ENCODE results near the gene TGM1. TPM values are rescaled to one million over a fixed set of nuclear protein-coding genes. Genes with fewer than 3 reads are reported as not detected.

The TGM1 gene
- total RNA-seq, 1 donor from 2014 or later: 5.9 TPM

DNA sequence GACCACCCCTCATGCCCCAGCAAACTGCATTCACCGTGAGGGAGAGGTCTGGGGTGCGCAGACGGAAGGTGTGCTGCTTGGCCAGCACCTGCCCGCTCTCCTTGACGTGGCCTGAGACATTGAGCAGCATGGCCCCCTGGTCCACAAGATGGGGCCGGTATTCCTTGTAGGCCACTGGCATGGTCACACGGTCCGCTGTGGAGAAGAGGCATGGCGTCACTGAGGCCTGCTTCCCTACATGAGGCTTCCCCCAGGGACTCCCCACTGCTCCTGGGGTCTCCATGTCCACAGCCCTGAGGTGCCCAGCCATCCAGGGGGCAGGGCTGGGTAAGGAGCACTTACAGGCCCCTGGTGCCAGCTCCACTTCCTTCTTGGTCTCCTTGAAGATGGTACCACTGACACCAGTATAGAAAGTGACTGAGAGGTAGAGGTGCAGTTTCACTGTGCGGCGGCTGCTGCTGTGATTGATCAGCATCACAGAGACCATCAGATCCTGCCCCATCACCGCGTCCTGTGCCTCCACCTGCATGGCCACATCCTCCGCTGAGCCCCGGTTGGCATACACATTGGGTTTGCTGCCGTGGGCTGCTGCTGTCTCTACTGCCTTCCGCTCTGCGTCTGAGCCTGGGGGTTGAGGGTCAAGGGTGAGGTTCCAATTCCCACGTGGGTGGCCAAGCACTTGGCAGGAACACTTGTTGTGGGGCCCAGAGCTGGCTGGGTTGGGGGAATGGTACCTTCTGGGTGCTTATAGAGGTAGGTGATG, 8.2 kb downstream of the TGM1 start:
- intact Hi-C loops (cut with DNase I): no loop called here
- Histone ChIP-seq H3K27ac (no peak overlapping the region), H3K36me3 (peaks cover 13% of the 10 kb centered on the region), H3K4me3 (no peak overlapping the region), H3K27me3 (ENCODE audit: low read depth) (no peaks in the 10 kb centered on the region), H3K9me3 (no peaks in the 10 kb centered on the region), H3K4me1 (peaks cover 12% of the 10 kb centered on the region)
- ATAC-seq (no peak), DNase-seq (peak; percentile 40)
- TF ChIP-seq, protein P1, sequence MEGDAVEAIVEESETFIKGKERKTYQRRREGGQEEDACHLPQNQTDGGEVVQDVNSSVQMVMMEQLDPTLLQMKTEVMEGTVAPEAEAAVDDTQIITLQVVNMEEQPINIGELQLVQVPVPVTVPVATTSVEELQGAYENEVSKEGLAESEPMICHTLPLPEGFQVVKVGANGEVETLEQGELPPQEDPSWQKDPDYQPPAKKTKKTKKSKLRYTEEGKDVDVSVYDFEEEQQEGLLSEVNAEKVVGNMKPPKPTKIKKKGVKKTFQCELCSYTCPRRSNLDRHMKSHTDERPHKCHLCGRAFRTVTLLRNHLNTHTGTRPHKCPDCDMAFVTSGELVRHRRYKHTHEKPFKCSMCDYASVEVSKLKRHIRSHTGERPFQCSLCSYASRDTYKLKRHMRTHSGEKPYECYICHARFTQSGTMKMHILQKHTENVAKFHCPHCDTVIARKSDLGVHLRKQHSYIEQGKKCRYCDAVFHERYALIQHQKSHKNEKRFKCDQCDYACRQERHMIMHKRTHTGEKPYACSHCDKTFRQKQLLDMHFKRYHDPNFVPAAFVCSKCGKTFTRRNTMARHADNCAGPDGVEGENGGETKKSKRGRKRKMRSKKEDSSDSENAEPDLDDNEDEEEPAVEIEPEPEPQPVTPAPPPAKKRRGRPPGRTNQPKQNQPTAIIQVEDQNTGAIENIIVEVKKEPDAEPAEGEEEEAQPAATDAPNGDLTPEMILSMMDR (IDR thresholded peaks at IDR 0.05): no peak

DNA sequence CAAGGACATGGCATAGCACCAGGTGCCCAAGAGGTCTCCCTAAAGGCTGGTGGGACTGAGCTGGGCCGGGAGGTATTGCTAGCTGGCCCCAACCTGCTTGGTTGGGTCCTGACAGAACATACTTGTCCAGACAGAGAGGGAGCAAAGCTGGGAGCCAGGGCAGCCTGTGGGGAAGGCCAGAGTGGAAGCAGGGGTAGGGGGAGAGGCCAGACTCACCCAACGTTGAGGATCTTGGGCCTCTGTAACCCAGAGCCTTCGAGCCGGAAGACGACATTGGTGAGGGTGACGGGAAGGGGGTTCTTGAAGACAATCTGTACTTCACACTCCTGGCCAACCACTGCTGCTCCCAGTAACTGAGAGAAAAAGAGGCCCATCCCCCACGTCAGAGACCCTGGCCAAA, 9.0 kb downstream of the TGM1 start:
- intact Hi-C loops (cut with DNase I): no loop called here
- ATAC-seq (no peak), DNase-seq (no peak)

DNA sequence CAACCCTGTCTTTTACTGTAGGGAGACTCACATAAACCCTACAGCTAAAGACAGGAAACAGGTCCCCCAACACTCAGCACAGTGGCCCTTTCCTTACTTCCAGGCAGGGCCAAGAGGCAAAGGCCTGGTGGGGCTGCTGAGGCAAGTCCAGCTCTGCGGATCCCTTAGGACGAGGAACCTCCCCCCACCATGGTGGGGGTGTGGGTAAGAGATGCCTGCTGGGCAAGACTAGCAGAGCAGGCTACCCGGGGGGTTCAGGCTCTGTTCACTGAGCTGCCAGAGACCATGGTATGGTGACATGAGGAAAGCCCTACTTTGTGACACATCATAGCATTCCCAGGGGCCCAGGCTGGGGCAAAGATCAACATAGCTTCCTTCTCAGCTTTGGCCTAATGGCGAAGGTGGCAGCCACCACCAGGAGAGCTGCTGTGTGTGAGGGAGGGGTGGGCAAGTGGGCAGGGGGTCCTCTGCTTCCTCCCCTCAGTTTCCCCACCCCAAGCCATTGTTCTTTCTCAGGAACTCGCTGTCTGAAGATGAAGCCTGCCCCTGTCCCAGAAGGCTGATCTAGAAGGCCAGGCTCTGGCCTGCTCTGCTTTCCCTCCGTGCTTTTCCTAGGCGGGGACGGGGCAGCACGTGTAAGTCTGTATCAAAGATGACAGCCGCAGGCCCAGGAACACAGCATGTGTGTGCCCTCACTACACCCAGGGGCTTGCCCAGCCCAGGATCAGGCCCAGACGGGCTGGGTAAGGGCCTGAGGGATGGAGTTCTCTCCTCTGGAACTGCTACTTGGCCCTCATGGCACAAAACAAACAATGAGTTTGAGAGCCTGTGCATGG, 10.5 kb downstream of the TGM1 start:
- TF ChIP-seq, protein P1 (IDR thresholded peaks at IDR 0.05): no peak
- Histone ChIP-seq H3K27ac (no peak overlapping the region), H3K27me3 (ENCODE audit: low read depth) (no peaks in the 10 kb centered on the region), H3K36me3 (peaks cover 17% of the 10 kb centered on the region), H3K4me1 (no peaks in the 10 kb centered on the region), H3K9me3 (no peaks in the 10 kb centered on the region), H3K4me3 (no peak overlapping the region)
- intact Hi-C loops (cut with DNase I): no loop called here
- ATAC-seq (no peak), DNase-seq (no peak)

More for the DNA sequence above, 9.0 kb downstream of the TGM1 start:
- no peak overlapping the region for H3K4me3 ChIP-seq
- TF ChIP-seq, protein P1 (IDR thresholded peaks at IDR 0.05): no peak
- peaks cover 4% of the 10 kb centered on the region for H3K4me1 ChIP-seq
- H3K9me3 ChIP-seq: no peaks in the 10 kb centered on the region
- no peaks in the 10 kb centered on the region for H3K27me3 ChIP-seq (ENCODE audit: low read depth)
- peaks cover 15% of the 10 kb centered on the region for H3K36me3 ChIP-seq
- H3K27ac ChIP-seq: no peak overlapping the region

DNA sequence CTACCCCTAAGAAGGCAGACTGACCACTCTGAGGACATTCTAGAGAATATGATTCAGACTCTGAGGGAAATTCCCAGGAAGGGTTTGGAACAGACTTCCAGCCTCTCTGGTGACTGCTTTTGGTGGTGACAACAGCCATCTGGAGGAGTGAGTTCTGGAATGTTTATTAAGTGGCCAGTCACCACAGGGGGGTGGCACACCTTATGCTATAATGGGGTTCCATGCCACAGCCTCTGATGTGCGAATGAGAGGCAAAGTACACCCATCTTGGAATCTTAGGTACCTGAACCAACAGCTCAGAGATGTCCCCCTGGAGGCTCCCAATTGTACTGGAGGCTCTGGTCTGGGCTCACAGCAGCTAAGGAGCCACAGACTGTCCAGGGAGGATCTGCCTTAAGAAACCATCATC, 11.1 kb downstream of the TGM1 start:
- intact Hi-C loops (cut with DNase I): no loop called here
- Histone ChIP-seq H3K9me3 (no peaks in the 10 kb centered on the region), H3K27me3 (ENCODE audit: low read depth) (no peaks in the 10 kb centered on the region), H3K27ac (no peak overlapping the region), H3K4me1 (no peaks in the 10 kb centered on the region), H3K4me3 (no peak overlapping the region), H3K36me3 (peaks cover 17% of the 10 kb centered on the region)
- peak; percentile 36 to 71 for ATAC-seq
- no peak for DNase-seq
- TF ChIP-seq, protein P1 (IDR thresholded peaks at IDR 0.05): no peak

DNA sequence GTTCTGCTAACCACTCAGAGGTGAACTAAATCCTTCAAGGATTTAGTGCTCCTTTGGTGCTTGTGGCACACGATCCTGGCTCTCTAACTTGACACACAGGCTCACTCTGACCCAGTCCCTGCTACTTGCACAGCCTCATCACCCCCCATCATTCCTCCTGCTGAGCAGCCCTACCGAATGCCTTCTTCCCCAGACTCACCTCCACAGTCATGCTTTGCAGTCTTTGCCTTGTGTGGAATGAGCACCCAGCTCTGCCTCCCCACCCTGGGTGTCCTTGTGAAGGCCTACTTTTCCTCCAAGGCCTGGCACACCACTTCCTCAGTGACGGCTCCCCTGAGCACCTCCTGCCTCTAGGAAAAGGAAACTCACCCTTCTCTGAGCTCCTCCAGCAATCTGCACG, 12.6 kb downstream of the TGM1 start:
- peaks cover 13% of the 10 kb centered on the region for H3K36me3 ChIP-seq
- intact Hi-C loops (cut with DNase I): no loop called here

More for the DNA sequence above, 12.6 kb downstream of the TGM1 start:
- no peak overlapping the region for H3K4me3 ChIP-seq
- DNase-seq (no peak), ATAC-seq (no peak)
- no peaks in the 10 kb centered on the region for H3K4me1 ChIP-seq
- no peaks in the 10 kb centered on the region for H3K27me3 ChIP-seq (ENCODE audit: low read depth)
- H3K9me3 ChIP-seq: no peaks in the 10 kb centered on the region
- TF ChIP-seq, protein P1 (IDR thresholded peaks at IDR 0.05): no peak
- H3K27ac ChIP-seq: no peak overlapping the region

All from lower lobe of right lung (tissue), 2 donors.